Nephron progenitor cell (in vitro differentiated cells): ENCODE measurements around the gene NTM.

Source experiments
- DNase-seq: peaks from one replicate; pipeline ENCODE4 v3.0.0; 2021
- H3K27ac Mint-ChIP-seq: 2 replicates; pipeline ENCODE4 v1.8.0; 2021; ENCODE audit warnings: mild to moderate bottlenecking, moderate library complexity, mixed read lengths
- H3K27me3 Mint-ChIP-seq: 2 replicates; pipeline ENCODE4 v1.8.0; 2021; ENCODE audit warnings: mild to moderate bottlenecking, low read depth, mixed read lengths; ENCODE audit not compliant: poor library complexity
- H3K36me3 Mint-ChIP-seq: 2 replicates; pipeline ENCODE4 v1.8.0; 2021; ENCODE audit warnings: low read depth, mixed read lengths
- H3K4me1 Mint-ChIP-seq: 2 replicates; pipeline ENCODE4 v1.8.0; 2021; ENCODE audit warnings: mixed read lengths
- H3K4me3 Mint-ChIP-seq: 2 replicates; pipeline ENCODE4 v1.8.0; 2021; ENCODE audit warnings: mild to moderate bottlenecking, moderate library complexity, mixed read lengths
- H3K9me3 Mint-ChIP-seq: 2 replicates; pipeline ENCODE4 v1.8.0; 2021; ENCODE audit warnings: mild to moderate bottlenecking, moderate library complexity, mixed read lengths
- TF ChIP-seq, protein P1 (sequence below): fragments of 200-600 bp; sonication (generic); IDR thresholded peaks from 2 replicates; pipeline ENCODE4 v1.5.0; 2021; ENCODE audit warnings: antibody characterized with exemption

NTM gene

DNA sequence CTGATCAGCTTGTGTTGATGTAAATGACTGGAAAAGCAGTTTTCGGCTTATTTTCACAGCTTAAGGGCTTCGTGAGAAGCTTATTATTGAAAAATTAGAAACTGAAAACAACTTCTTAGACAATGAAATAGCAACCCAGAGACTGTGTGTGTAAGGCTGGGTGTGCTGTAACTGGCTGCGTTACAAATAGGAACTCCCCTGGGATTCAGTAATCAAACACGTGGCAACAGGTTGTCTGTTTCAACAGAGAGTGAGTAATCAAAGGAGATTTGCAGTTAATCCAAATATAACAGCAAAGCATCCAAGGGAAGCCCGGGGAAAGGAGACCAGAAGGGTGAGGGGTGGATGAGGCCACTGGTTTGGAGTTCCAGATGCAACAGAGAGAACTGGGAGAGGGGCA, 19.2 kb downstream of the NTM start:
- DNase-seq, result no peak
- TF ChIP-seq, protein P1, sequence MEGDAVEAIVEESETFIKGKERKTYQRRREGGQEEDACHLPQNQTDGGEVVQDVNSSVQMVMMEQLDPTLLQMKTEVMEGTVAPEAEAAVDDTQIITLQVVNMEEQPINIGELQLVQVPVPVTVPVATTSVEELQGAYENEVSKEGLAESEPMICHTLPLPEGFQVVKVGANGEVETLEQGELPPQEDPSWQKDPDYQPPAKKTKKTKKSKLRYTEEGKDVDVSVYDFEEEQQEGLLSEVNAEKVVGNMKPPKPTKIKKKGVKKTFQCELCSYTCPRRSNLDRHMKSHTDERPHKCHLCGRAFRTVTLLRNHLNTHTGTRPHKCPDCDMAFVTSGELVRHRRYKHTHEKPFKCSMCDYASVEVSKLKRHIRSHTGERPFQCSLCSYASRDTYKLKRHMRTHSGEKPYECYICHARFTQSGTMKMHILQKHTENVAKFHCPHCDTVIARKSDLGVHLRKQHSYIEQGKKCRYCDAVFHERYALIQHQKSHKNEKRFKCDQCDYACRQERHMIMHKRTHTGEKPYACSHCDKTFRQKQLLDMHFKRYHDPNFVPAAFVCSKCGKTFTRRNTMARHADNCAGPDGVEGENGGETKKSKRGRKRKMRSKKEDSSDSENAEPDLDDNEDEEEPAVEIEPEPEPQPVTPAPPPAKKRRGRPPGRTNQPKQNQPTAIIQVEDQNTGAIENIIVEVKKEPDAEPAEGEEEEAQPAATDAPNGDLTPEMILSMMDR, result no peak
- H3K9me3 Mint-ChIP-seq, result no peaks in the 10 kb centered on the region
- no peak overlapping the region for H3K27ac Mint-ChIP-seq
- no peaks in the 10 kb centered on the region for H3K36me3 Mint-ChIP-seq
- H3K4me1 Mint-ChIP-seq, result no peaks in the 10 kb centered on the region
- H3K4me3 Mint-ChIP-seq, result no peak overlapping the region
- H3K27me3 Mint-ChIP-seq, result peaks cover 18% of the 10 kb centered on the region

DNA sequence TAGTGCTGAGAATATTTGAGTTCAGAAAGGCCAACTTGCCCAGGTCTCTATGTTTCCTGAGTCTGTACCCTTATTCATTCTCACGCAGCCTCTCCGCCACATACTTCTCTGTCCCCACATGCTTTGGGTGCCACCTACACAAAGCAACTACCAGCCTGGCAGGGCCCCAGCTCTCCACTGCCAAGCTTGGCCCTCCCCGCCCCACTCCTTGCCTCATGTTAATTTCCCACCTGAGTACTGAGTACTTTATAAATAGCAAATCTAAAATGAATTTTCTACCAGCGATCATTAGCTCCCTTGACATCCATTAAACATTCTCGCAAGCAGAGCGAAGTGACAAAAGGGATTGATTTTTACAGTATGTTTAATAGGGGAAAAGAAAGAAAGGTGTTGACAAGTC, 20.8 kb downstream of the NTM start:
- Mint-ChIP-seq H3K9me3 (no peaks in the 10 kb centered on the region), H3K4me1 (no peaks in the 10 kb centered on the region), H3K27me3 (peaks cover 25% of the 10 kb centered on the region), H3K36me3 (no peaks in the 10 kb centered on the region), H3K4me3 (no peak overlapping the region), H3K27ac (no peak overlapping the region)
- TF ChIP-seq, protein P1, result no peak
- DNase-seq, result no peak

DNA sequence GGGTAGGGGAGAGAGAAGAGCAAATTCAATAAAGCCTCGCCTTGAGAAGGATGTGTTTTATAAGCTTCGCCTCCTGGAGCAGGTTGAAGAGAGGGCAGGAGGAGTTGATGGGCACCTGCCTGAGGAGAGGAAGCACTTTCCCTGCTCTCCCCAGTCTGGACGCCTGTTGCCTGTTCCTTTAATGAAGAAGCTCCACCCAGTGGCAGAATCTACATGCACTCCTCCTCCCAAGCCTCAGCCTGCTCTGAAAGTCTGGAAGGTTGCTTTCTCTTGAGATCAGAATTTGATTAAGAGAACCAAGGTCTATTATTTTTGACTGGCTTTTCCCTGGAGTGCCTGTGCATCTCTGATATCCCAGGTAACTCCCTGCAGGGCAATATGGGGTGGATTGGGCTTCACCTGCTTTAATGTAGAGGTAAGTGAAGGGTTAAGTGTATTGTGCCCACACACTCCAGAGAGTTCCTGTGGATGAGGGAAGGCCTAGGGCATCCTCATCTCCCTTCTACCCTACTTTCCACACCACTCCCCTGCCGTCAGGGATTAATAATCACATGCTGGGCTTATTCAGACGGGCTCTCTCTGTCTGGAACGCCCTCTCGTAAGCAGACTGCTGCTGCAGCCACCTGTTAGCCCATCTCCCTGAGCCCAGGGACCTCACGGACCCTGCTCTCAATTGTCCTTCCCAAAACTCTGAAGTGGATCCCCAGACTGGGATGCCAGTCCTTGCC, 22.3 kb downstream of the NTM start:
- H3K27me3 Mint-ChIP-seq, result peaks cover 24% of the 10 kb centered on the region
- no peak overlapping the region for H3K27ac Mint-ChIP-seq
- DNase-seq, result no peak
- no peaks in the 10 kb centered on the region for H3K36me3 Mint-ChIP-seq
- TF ChIP-seq, protein P1, result no peak
- H3K9me3 Mint-ChIP-seq, result no peaks in the 10 kb centered on the region
- H3K4me1 Mint-ChIP-seq, result peaks cover 3% of the 10 kb centered on the region
- H3K4me3 Mint-ChIP-seq, result no peak overlapping the region

DNA sequence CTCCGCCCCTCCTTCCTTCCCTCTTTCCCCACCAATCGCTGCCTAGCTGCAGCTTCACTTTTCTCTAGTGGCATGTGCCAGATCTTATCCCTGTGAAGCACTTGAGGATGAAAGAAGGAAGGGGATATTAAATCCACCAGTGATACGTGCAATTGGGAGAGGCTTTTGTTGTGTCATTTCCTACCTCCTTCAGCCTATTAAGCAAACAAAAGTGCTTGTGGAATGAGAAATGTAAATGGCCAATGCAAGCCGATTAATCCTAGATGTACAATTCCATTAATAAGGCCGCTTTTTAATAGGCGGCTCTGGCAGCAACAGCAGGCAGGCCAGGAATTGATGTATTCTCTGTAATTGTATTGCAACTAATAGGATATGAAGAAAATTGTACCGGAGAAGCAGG, 23.3 kb downstream of the NTM start:
- no peaks in the 10 kb centered on the region for H3K9me3 Mint-ChIP-seq

DNA sequence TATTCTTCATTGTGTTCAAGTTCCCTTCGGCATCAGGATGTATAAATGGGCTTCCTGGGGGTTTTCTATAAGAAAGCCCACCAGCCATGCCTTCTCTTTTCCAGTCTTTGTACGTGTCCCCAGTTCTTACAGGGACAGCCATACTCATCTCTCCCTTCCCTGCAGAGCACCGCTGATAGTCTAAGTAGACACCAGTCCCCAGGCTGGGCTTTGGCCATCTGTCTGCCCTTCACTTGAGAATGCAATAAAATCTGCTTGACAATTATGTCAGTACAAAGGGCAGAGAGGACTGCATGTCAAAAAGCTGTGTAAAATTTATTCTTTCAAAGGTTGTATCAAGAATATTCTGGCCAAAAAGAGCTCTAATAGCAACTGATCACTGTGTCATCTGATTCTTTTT, 27.3 kb downstream of the NTM start:
- Mint-ChIP-seq H3K4me3 (no peak overlapping the region), H3K4me1 (peaks cover 5% of the 10 kb centered on the region), H3K27me3 (peaks cover 20% of the 10 kb centered on the region), H3K36me3 (no peaks in the 10 kb centered on the region), H3K27ac (no peak overlapping the region), H3K9me3 (no peaks in the 10 kb centered on the region)
- no peak for DNase-seq
- TF ChIP-seq, protein P1, result no peak

More for the DNA sequence above, 23.3 kb downstream of the NTM start:
- no peak for DNase-seq
- Mint-ChIP-seq H3K4me1 (peaks cover 5% of the 10 kb centered on the region), H3K27ac (no peak overlapping the region), H3K4me3 (no peak overlapping the region), H3K27me3 (peaks cover 24% of the 10 kb centered on the region), H3K36me3 (no peaks in the 10 kb centered on the region)
- TF ChIP-seq, protein P1, result no peak

DNA sequence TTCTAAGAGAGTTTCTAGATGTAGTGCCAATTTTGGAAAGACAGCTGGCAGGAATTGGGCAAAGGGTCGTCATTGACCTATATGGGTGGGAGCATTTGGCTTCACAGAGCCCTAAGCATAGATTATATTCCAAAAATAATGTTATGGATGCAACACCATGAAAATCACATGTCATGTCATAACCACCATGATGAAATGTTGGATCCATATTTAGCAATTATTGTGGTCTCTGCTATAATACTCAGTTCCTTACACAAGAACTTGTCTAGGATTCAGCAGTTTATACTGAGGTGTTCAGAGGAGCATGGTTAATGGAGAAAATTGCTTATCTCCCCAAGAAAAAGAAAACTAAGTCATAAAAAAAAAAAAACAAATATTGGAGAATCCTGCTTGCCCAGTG, 31.6 kb downstream of the NTM start:
- no peaks in the 10 kb centered on the region for H3K9me3 Mint-ChIP-seq
- TF ChIP-seq, protein P1, result no peak
- H3K36me3 Mint-ChIP-seq, result no peaks in the 10 kb centered on the region
- no peak overlapping the region for H3K4me3 Mint-ChIP-seq
- no peak for DNase-seq
- no peak overlapping the region for H3K27ac Mint-ChIP-seq
- peaks cover 5% of the 10 kb centered on the region for H3K4me1 Mint-ChIP-seq
- no peaks in the 10 kb centered on the region for H3K27me3 Mint-ChIP-seq
